Subcutaneous adipose tissue (tissue), 4 donors: ENCODE data around the gene KDM2B. TPM values are rescaled to one million over a fixed set of nuclear protein-coding genes. Genes with fewer than 3 reads are reported as not detected.

ENCODE experiments used
- total RNA-seq, 4 donors: library from RNA; depleted of rRNA; stranded (reverse); fragments of >200 nt; gene quantifications; one replicate each; pipeline ENCODE4 v1.1.0, GENCODE V29; 2016
- TF ChIP-seq, protein P1 (sequence below): fragments of 450-650 bp; IDR thresholded peaks from one replicate; pipeline ENCODE4 v1.5.1; 2016; ENCODE audit warnings: low read depth, mild to moderate bottlenecking, control low read depth, antibody characterized with exemption, moderate library complexity

The KDM2B gene
- total RNA-seq, 4 donors from 2014 or later, result 13.9 to 22.6 (median 16.2) TPM

DNA sequence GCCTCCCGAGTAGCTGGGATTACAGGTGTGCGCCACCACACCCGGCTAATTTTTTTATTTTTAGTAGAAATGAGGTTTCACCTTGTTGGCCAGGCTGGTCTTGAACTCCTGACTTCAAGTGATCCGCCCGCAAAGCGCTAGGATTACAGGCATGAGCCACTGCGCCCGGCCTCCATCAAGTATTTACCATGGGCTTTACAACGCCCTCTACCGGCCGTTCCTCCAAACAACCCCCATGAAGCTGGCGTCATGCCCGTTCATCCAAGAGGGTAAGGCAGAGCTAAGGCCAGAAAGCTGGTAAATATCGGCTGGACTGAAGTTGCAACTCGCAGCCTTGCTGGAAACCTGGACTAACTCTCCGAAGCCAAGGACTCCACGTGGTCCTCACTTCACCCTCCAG lies 139.3 kb downstream of the KDM2B start:
- TF ChIP-seq, protein P1, sequence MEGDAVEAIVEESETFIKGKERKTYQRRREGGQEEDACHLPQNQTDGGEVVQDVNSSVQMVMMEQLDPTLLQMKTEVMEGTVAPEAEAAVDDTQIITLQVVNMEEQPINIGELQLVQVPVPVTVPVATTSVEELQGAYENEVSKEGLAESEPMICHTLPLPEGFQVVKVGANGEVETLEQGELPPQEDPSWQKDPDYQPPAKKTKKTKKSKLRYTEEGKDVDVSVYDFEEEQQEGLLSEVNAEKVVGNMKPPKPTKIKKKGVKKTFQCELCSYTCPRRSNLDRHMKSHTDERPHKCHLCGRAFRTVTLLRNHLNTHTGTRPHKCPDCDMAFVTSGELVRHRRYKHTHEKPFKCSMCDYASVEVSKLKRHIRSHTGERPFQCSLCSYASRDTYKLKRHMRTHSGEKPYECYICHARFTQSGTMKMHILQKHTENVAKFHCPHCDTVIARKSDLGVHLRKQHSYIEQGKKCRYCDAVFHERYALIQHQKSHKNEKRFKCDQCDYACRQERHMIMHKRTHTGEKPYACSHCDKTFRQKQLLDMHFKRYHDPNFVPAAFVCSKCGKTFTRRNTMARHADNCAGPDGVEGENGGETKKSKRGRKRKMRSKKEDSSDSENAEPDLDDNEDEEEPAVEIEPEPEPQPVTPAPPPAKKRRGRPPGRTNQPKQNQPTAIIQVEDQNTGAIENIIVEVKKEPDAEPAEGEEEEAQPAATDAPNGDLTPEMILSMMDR, result no peak

DNA sequence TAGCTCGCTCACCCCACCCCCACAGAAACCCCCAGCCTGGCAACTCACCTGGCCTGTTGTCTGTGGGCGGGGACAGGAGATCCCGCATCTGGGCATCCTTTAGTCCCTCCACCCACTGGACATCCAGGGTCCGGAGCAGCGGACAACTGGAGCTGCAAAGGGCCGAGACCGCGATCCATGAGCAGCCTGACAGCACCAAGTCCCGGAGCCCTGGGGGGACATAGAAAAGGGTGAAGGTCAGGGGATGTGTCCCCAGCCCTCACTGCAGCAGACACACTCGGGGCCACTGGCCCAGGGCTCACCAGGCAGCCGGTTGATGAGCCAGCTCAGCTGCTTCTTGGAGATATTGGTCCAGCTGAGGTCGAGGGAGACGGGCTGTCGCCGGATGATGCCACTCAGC lies 140.1 kb downstream of the KDM2B start:
- TF ChIP-seq, protein P1, result no peak

DNA sequence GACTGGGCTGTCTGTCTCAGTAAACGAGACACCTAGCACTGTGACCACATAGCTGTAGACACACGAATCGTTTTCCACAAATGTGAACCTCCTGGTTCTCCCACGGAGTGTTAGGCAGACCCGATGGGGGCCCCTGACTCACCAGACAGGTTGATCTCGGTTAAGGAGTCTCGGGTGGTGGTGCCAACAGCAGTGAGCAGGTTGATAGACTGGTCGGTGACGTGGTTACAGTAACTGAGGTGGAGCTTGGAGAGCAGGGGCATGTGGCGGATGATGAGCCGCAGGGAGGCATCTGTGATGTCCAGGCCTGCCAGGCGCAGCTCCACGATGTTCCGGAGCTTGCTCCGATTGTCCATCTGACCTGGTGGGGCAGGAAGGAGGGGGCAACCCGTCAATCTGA lies 141.1 kb downstream of the KDM2B start:
- TF ChIP-seq, protein P1, result no peak

DNA sequence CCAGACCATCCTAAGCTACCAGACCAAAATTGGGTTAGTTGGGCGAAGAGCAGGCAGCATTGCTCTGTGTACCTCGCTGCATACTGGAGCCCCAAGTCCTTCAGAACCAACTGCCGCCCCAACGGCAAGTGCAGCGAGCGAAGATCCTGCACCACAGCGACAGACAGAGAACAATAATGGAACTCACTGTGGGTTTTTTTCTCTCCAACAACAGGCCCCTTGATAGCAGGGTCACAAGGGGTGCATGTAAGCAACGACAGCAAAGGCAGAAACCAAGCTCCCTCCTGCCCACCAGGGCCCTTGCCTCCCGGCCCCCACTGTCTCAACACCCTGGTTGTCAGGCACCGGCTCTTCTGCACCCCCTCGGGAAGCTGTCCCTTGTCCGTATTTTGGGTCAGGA lies 141.9 kb downstream of the KDM2B start:
- TF ChIP-seq, protein P1, result no peak

DNA sequence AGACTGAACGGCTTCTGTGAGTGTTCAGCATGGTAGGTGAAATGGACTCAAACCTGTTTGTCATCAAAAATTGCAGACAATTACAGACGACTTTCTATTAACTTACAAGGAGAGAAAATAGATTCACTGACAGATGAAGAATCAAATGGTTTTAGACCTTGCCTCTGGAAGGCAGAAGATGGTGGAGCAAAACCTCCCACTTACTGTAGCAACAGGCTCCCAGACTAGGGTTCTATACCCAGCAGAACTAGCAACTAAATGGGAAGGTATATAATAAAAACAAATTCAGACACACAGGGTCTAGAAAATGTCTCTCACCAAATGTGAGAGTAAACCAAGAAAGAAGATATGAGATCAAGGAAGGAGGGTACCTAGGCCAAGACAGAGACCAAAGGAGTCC lies 144.1 kb downstream of the KDM2B start:
- TF ChIP-seq, protein P1, result no peak

DNA sequence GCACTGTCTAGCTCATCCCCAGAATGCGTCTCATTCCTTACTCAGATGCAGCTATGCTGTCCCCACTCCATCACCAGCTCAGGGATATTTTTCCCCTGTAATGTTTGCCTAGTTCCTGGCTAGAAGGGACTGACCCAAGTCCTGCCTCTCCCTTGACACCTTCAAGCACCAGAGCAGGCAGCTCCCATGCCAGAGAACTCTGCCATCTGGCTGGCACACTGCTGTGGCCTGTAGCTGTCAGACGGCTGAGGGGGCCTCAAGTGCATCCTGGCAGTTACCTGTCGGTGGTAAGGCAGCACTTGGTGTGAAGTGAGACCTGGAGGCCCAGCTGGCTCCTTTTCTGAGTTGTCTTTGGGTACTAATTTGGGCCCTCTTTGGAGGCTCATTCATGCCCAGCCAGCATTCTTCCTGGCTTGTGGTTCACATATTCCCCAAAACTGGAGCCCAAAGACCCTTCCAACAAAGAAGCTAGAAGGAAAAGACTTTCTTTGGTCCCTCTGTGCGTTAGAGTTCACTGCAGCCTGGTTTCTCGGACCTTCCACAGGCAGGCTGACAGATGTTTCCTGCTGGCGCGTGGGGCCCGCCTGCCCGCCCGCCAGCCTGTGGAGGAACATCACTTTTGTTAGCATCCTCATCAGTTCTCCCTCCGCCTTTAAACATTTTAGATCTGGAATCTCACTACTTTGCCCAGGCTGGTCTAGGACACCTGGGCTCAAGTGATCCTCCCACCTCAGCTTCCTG lies 147.9 kb downstream of the KDM2B start:
- TF ChIP-seq, protein P1, result no peak

DNA sequence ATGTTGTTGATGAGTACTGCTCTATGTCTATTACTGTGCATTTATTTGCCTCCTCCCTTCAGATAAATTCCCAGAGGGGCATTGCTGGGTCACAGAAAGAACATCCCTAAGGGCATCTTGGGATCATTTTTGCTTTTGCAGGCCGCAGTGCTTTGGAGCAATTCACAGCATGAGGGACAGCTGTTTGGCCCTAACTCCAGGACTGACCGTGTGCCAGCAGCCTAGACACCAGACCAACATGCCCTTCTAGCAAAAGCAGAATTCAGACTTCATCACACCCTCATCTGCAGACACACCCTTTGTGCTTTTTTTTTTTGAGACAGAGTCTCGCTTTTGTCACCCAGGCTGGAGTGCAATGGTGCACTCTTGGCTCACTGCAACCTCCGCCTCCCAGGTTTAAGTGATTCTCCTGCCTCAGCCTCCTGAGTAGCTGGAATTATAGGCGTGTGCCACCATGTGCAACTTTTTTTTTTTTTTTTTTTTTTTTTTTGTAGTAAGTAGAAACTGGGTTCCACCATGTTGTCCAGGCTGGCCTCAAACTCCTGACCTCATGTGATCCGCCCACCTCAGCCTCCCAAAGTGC lies 149.9 kb downstream of the KDM2B start:
- TF ChIP-seq, protein P1, result no peak
